Astrocyte (in vitro differentiated cells and primary cell): Measurements from ENCODE around the gene TNFRSF1A. TPM values are rescaled to one million over a fixed set of nuclear protein-coding genes. Genes with fewer than 3 reads are reported as not detected.

ENCODE experiments used
- DNase-seq: peaks from one replicate; pipeline ENCODE4 v3.0.0-alpha.2; 2010; ENCODE audit warnings: low read depth
- FAIRE-seq: peaks from 2 replicates; lab custom pipeline; 2011; peaks lifted over from hg19 to GRCh38; lab: Jason Lieb, UNC
- H2AFZ ChIP-seq: 2 replicates; pipeline ENCODE4 v1.6.0; 2012; ENCODE audit warnings: low read depth, low read length, inconsistent platforms
- H3K27ac ChIP-seq: 2 replicates; pipeline ENCODE4 v1.5.1; 2011; ENCODE audit warnings: low read depth, low read length, inconsistent platforms
- H3K27me3 ChIP-seq: 2 replicates; pipeline ENCODE4 v1.6.0; 2011; ENCODE audit warnings: low read length, inconsistent platforms; ENCODE audit not compliant: insufficient read depth
- H3K36me3 ChIP-seq: 2 replicates; pipeline ENCODE4 v1.5.1; 2011; ENCODE audit warnings: low read length, inconsistent platforms; ENCODE audit not compliant: insufficient read depth
- H3K4me1 ChIP-seq: 2 replicates; pipeline ENCODE4 v1.5.1; 2011; ENCODE audit warnings: low read length, inconsistent platforms; ENCODE audit not compliant: insufficient read depth
- H3K4me2 ChIP-seq: 2 replicates; pipeline ENCODE4 v1.6.0; 2012; ENCODE audit warnings: low read length, inconsistent platforms
- H3K4me3 ChIP-seq: 2 replicates; pipeline ENCODE4 v1.5.1; 2011; ENCODE audit warnings: low read depth, mild to moderate bottlenecking, low read length, inconsistent platforms; ENCODE audit not compliant: insufficient read depth
- H3K79me2 ChIP-seq: 2 replicates; pipeline ENCODE4 v1.6.0; 2012; ENCODE audit warnings: mild to moderate bottlenecking, low read length, inconsistent platforms; ENCODE audit not compliant: insufficient read depth
- H3K9ac ChIP-seq: 2 replicates; pipeline ENCODE4 v1.6.0; 2012; ENCODE audit warnings: mild to moderate bottlenecking, low read length, inconsistent platforms
- H3K9me3 ChIP-seq: 2 replicates; pipeline ENCODE4 v1.5.1; 2012; ENCODE audit warnings: low read depth, mild to moderate bottlenecking, low read length, inconsistent platforms; ENCODE audit not compliant: insufficient read depth
- H4K20me1 ChIP-seq: 2 replicates; pipeline ENCODE4 v1.6.0; 2012; ENCODE audit warnings: low read length, inconsistent platforms; ENCODE audit not compliant: insufficient read depth
- H3K27ac Mint-ChIP-seq: one replicate; pipeline ENCODE4 v1.8.0; 2021; ENCODE audit warnings: mild to moderate bottlenecking, mixed read lengths; ENCODE audit not compliant: unreplicated experiment
- H3K27me3 Mint-ChIP-seq: one replicate; pipeline ENCODE4 v1.8.0; 2021; ENCODE audit warnings: low read depth, mixed read lengths; ENCODE audit not compliant: unreplicated experiment
- H3K36me3 Mint-ChIP-seq: one replicate; pipeline ENCODE4 v1.8.0; 2021; ENCODE audit warnings: low read depth, mixed read lengths; ENCODE audit not compliant: unreplicated experiment
- H3K4me1 Mint-ChIP-seq: one replicate; pipeline ENCODE4 v1.8.0; 2021; ENCODE audit warnings: low read depth, mixed read lengths; ENCODE audit not compliant: unreplicated experiment
- H3K4me3 Mint-ChIP-seq: one replicate; pipeline ENCODE4 v1.8.0; 2021; ENCODE audit warnings: mild to moderate bottlenecking, moderate library complexity, mixed read lengths; ENCODE audit not compliant: unreplicated experiment
- H3K9me3 Mint-ChIP-seq: one replicate; pipeline ENCODE4 v1.8.0; 2021; ENCODE audit warnings: mild to moderate bottlenecking, mixed read lengths; ENCODE audit not compliant: unreplicated experiment
- CTCF ChIP-seq: IDR thresholded peaks from 2 replicates; pipeline ENCODE4 v1.5.1; 2011; ENCODE audit warnings: low read depth, mild to moderate bottlenecking, inconsistent platforms, low read length, moderate library complexity; ENCODE audit not compliant: insufficient read depth
- EZH2 ChIP-seq: IDR thresholded peaks from 2 replicates; pipeline ENCODE4 v1.6.1; 2012; ENCODE audit warnings: mild to moderate bottlenecking, low read length, inconsistent platforms; ENCODE audit not compliant: insufficient read depth
- total RNA-seq: library from RNA; stranded (reverse); gene quantifications from 2 replicates; pipeline ENCODE4 v1.2.1, GENCODE V29; 2021

TNFRSF1A gene
- total RNA-seq, 1 donor from 2014 or later, result 118 TPM

- Histone ChIP-seq H3K4me1 (peaks cover 43% of the 10 kb centered on the region), H4K20me1 (no peaks in the 10 kb centered on the region), H3K36me3 (no peaks in the 10 kb centered on the region), H2AFZ (no peak overlapping the region), H3K27me3 (no peaks in the 10 kb centered on the region), H3K4me3 (no peak overlapping the region), H3K79me2 (no peaks in the 10 kb centered on the region), H3K27ac (no peak overlapping the region), H3K4me2 (no peak overlapping the region), H3K9me3 (no peaks in the 10 kb centered on the region), H3K9ac (no peak overlapping the region)
- Mint-ChIP-seq H3K27me3 (no peaks in the 10 kb centered on the region), H3K9me3 (no peaks in the 10 kb centered on the region), H3K4me3 (peak overlapping the region; percentile 60), H3K36me3 (no peaks in the 10 kb centered on the region), H3K4me1 (peaks cover 22% of the 10 kb centered on the region), H3K27ac (no peak overlapping the region)
- no peak for DNase-seq
- TF ChIP-seq CTCF, result no peak
- TF ChIP-seq EZH2, result no peak
- FAIRE-seq, result no peak
These were observed 59.4 kb downstream of the TNFRSF1A start for GRCh38 chr12:6282453-6282840.

GRCh38 chr12:6281081-6281809, 60.6 kb downstream of the TNFRSF1A start:
- no peaks in the 10 kb centered on the region for H3K9me3 ChIP-seq
- H3K27ac Mint-ChIP-seq, result peak overlapping the region; percentile 80
- H3K36me3 ChIP-seq, result no peaks in the 10 kb centered on the region
- H3K9me3 Mint-ChIP-seq, result no peaks in the 10 kb centered on the region
- no peaks in the 10 kb centered on the region for H3K36me3 Mint-ChIP-seq
- H2AFZ ChIP-seq, result no peak overlapping the region
- H3K9ac ChIP-seq, result no peak overlapping the region
- no peak overlapping the region for H3K4me3 Mint-ChIP-seq
- H3K27me3 Mint-ChIP-seq, result no peaks in the 10 kb centered on the region
- peak overlapping the region; percentile 87 for H3K27ac ChIP-seq
- peaks cover 37% of the 10 kb centered on the region for H3K4me1 ChIP-seq
- H4K20me1 ChIP-seq, result no peaks in the 10 kb centered on the region
- peak overlapping the region; percentile 77 for H3K4me2 ChIP-seq
- FAIRE-seq (no peak), DNase-seq (no peak)
- H3K4me1 Mint-ChIP-seq, result peaks cover 22% of the 10 kb centered on the region
- no peak overlapping the region for H3K4me3 ChIP-seq
- no peak for TF ChIP-seq EZH2
- TF ChIP-seq CTCF, result no peak
- no peaks in the 10 kb centered on the region for H3K79me2 ChIP-seq
- H3K27me3 ChIP-seq, result no peaks in the 10 kb centered on the region

- no peak for TF ChIP-seq EZH2
- no peak for TF ChIP-seq CTCF
- peak overlapping the region; percentile 77 for H3K4me2 ChIP-seq
These were observed 61.2 kb downstream of the TNFRSF1A start for GRCh38 chr12:6280672-6281071.

More at GRCh38 chr12:6280672-6281071, 61.2 kb downstream of the TNFRSF1A start:
- no peak for FAIRE-seq
- Histone ChIP-seq H3K27me3 (no peaks in the 10 kb centered on the region), H3K27ac (peak overlapping the region; percentile 87), H4K20me1 (no peaks in the 10 kb centered on the region), H3K4me1 (peaks cover 34% of the 10 kb centered on the region), H3K9ac (peak overlapping the region; percentile 61), H3K36me3 (no peaks in the 10 kb centered on the region), H3K9me3 (no peaks in the 10 kb centered on the region), H3K4me3 (no peak overlapping the region), H3K79me2 (no peaks in the 10 kb centered on the region), H2AFZ (no peak overlapping the region)
- Mint-ChIP-seq H3K27ac (peak overlapping the region; percentile 80), H3K36me3 (no peaks in the 10 kb centered on the region), H3K27me3 (peaks cover 4% of the 10 kb centered on the region), H3K4me1 (peaks cover 22% of the 10 kb centered on the region), H3K4me3 (no peak overlapping the region), H3K9me3 (no peaks in the 10 kb centered on the region)
- no peak for DNase-seq
